Smooth muscle cell (in vitro differentiated cells): ENCODE results near the gene MOK. TPM values are rescaled to one million over a fixed set of nuclear protein-coding genes. Genes with fewer than 3 reads are reported as not detected.

ENCODE experiments used
- DNase-seq: peaks from one replicate; lab custom pipeline; 2025; ENCODE audit not compliant: unreplicated experiment; lab: John Stamatoyannopoulos, UW
- H2AFZ ChIP-seq: fragments of 200-600 bp; sonication (generic); 2 replicates; pipeline ENCODE4 v1.6.0; 2016; ENCODE audit warnings: antibody characterized with exemption, low read depth, mild to moderate bottlenecking
- H3F3A ChIP-seq: fragments of 200-600 bp; sonication (generic); 2 replicates; pipeline ENCODE4 v1.6.0; 2017; ENCODE audit warnings: antibody characterized with exemption, low read depth
- H3K27ac ChIP-seq: fragments of 200-600 bp; sonication (generic); 2 replicates; pipeline ENCODE4 v1.5.1; 2016; ENCODE audit warnings: low read depth, mild to moderate bottlenecking
- H3K27me3 ChIP-seq: fragments of 200-600 bp; sonication (generic); 2 replicates; pipeline ENCODE4 v1.6.1; 2016; ENCODE audit warnings: low read depth, mild to moderate bottlenecking
- H3K36me3 ChIP-seq: fragments of 200-600 bp; sonication (generic); 2 replicates; pipeline ENCODE4 v1.5.1; 2016; ENCODE audit warnings: low read depth
- H3K4me1 ChIP-seq: fragments of 200-600 bp; sonication (generic); 2 replicates; pipeline ENCODE4 v1.5.1; 2016; ENCODE audit warnings: low read depth
- H3K4me2 ChIP-seq: fragments of 200-600 bp; sonication (generic); 2 replicates; pipeline ENCODE4 v1.6.0; 2016; ENCODE audit warnings: mild to moderate bottlenecking
- H3K4me3 ChIP-seq: fragments of 200-600 bp; sonication (generic); 2 replicates; pipeline ENCODE4 v1.5.1; 2016; ENCODE audit warnings: mild to moderate bottlenecking
- H3K79me2 ChIP-seq: fragments of 200-600 bp; sonication (generic); 2 replicates; pipeline ENCODE4 v1.6.0; 2016; ENCODE audit warnings: low read depth, mild to moderate bottlenecking
- H3K9ac ChIP-seq: fragments of 200-600 bp; sonication (generic); 2 replicates; pipeline ENCODE4 v1.6.0; 2016; ENCODE audit warnings: low read depth
- H3K9me3 ChIP-seq: fragments of 200-600 bp; sonication (generic); replicated peaks from 2 replicates; pipeline ENCODE4 v1.5.1; 2016; ENCODE audit warnings: low read depth
- H4K20me1 ChIP-seq: fragments of 200-600 bp; sonication (generic); 2 replicates; pipeline ENCODE4 v1.6.0; 2016; ENCODE audit warnings: low read depth
- CTCF ChIP-seq: fragments of 200-600 bp; sonication (generic); IDR thresholded peaks from 2 replicates; pipeline ENCODE4 v1.5.1; 2017; ENCODE audit warnings: borderline replicate concordance, mild to moderate bottlenecking, antibody characterized with exemption; ENCODE audit not compliant: insufficient read depth, poor library complexity, severe bottlenecking
- WGBS: methylation state at CpG from one replicate; pipeline ENCODE4 v1.1.7; 2016; ENCODE audit warnings: low lambda C conversion rate; 5-methylcytosine and 5-hydroxymethylcytosine counted together
- polyA plus RNA-seq: library from polyadenylated mRNA; unstranded; fragments of >200 nt; fragmentation: Nextera tagmentation; extraction: Ambion mirVana; gene quantifications from 2 replicates; pipeline ENCODE4 v1.2.1, GENCODE V29; 2016
- total RNA-seq: library from RNA; depleted of rRNA; stranded (reverse); fragments of >200 nt; gene quantifications from 2 replicates; pipeline ENCODE4 v1.2.3, GENCODE V29; 2014

MOK gene
- total and polyA plus RNA-seq, 2 experiments from 2014 or later: 4.7 to 6.4 TPM

GRCh38 chr14:102225936-102226335, 79.0 kb downstream of the MOK start:
- DNase-seq: no peak
- 93% methylated on average over 15 of the region's 15 CpGs for WGBS
- no peak overlapping the region for H3K4me2 ChIP-seq
- H3K4me1 ChIP-seq: no peaks in the 10 kb centered on the region
- no peak overlapping the region for H3K27ac ChIP-seq
- H3K79me2 ChIP-seq: no peaks in the 10 kb centered on the region
- H3K9me3 ChIP-seq: no peaks in the 10 kb centered on the region
- TF ChIP-seq CTCF: no peak
- H3K27me3 ChIP-seq: no peaks in the 10 kb centered on the region
- H3F3A ChIP-seq: no peaks in the 10 kb centered on the region
- peaks cover 9% of the 10 kb centered on the region for H4K20me1 ChIP-seq
- no peak overlapping the region for H3K9ac ChIP-seq
- no peak overlapping the region for H3K4me3 ChIP-seq
- no peaks in the 10 kb centered on the region for H3K36me3 ChIP-seq
- H2AFZ ChIP-seq: no peak overlapping the region

- Histone ChIP-seq H3F3A (no peaks in the 10 kb centered on the region), H3K4me1 (no peaks in the 10 kb centered on the region), H3K79me2 (no peaks in the 10 kb centered on the region), H2AFZ (no peak overlapping the region), H3K27me3 (no peaks in the 10 kb centered on the region), H3K9me3 (no peaks in the 10 kb centered on the region), H3K36me3 (no peaks in the 10 kb centered on the region), H3K9ac (no peak overlapping the region), H3K4me2 (no peak overlapping the region), H3K4me3 (no peak overlapping the region), H3K27ac (no peak overlapping the region), H4K20me1 (peaks cover 12% of the 10 kb centered on the region)
- WGBS: 95% methylated on average over 7 of the region's 7 CpGs
- TF ChIP-seq CTCF: no peak
- DNase-seq: no peak
These were observed 79.6 kb downstream of the MOK start for GRCh38 chr14:102225386-102225785.

GRCh38 chr14:102223682-102224081, 81.3 kb downstream of the MOK start:
- H3K36me3 ChIP-seq: no peaks in the 10 kb centered on the region
- no peak for TF ChIP-seq CTCF
- no peak overlapping the region for H3K27ac ChIP-seq
- H3K79me2 ChIP-seq: no peaks in the 10 kb centered on the region
- H3K9me3 ChIP-seq: no peaks in the 10 kb centered on the region
- H4K20me1 ChIP-seq: peaks cover 24% of the 10 kb centered on the region
- H2AFZ ChIP-seq: no peak overlapping the region
- H3K9ac ChIP-seq: no peak overlapping the region
- no peak overlapping the region for H3K4me2 ChIP-seq
- H3F3A ChIP-seq: no peaks in the 10 kb centered on the region
- DNase-seq: no peak
- no peaks in the 10 kb centered on the region for H3K4me1 ChIP-seq
- WGBS: 92% methylated on average over 6 of the region's 6 CpGs
- no peaks in the 10 kb centered on the region for H3K27me3 ChIP-seq
- H3K4me3 ChIP-seq: no peak overlapping the region

- Histone ChIP-seq H3K36me3 (no peaks in the 10 kb centered on the region), H3K9me3 (no peaks in the 10 kb centered on the region), H3K79me2 (no peaks in the 10 kb centered on the region), H3K9ac (no peak overlapping the region), H3K4me2 (no peak overlapping the region), H2AFZ (no peak overlapping the region), H3K27ac (no peak overlapping the region), H3K4me3 (no peak overlapping the region), H3F3A (no peaks in the 10 kb centered on the region), H3K4me1 (no peaks in the 10 kb centered on the region), H3K27me3 (no peaks in the 10 kb centered on the region), H4K20me1 (peaks cover 33% of the 10 kb centered on the region)
- no peak for TF ChIP-seq CTCF
- no peak for DNase-seq
- WGBS: 97% methylated on average over 28 of the region's 28 CpGs
These were observed 82.2 kb downstream of the MOK start for GRCh38 chr14:102222751-102223150.
